K562 (cell line): ENCODE measurements around the gene CUTA. TPM values are rescaled to one million over a fixed set of nuclear protein-coding genes. Genes with fewer than 3 reads are reported as not detected.
A peak's percentile ranks its signal among the peaks of the same experiment; 100 is the strongest.

ENCODE experiments used
- ARID4B ChIP-seq: sonication (generic); formaldehyde crosslinking; IDR thresholded peaks from 2 replicates; pipeline ENCODE4 v1.8.0; 2022; ENCODE audit warnings: mild to moderate bottlenecking, missing genetic modification reagents
- CBX3 ChIP-seq, 2 experiments: IDR thresholded peaks; 1 replicate in 1 of 2; 2 replicates in 1 of 2; pipeline ENCODE4 v1.6.1; 2012; ENCODE audit warnings: inconsistent platforms in 2 of 2, low read length in 2 of 2, borderline replicate concordance in 1 of 2, control low read depth in 1 of 2
- DDX20 ChIP-seq: fragments of 450-650 bp; IDR thresholded peaks from 2 replicates; pipeline ENCODE4 v1.6.1; 2016; ENCODE audit warnings: missing genetic modification characterization, low read depth, mild to moderate bottlenecking, missing compliant biosample characterization, moderate library complexity
- FOXA1 ChIP-seq: fragments of 450-650 bp; IDR thresholded peaks from 2 replicates; pipeline ENCODE4 v1.6.1; 2016; ENCODE audit warnings: mild to moderate bottlenecking, borderline replicate concordance
- GABPA ChIP-seq: fragments of 200-800 bp; sonication (Bioruptor generic); conservative IDR thresholded peaks from 2 replicates; pipeline ENCODE4 v1.6.1; 2016; ENCODE audit warnings: low read depth, missing genetic modification characterization, missing compliant biosample characterization
- ILK ChIP-seq: fragments of 450-650 bp; IDR thresholded peaks from 2 replicates; pipeline ENCODE4 v1.6.1; 2016; ENCODE audit warnings: missing genetic modification characterization, low read depth, mild to moderate bottlenecking, missing compliant biosample characterization, moderate library complexity, borderline replicate concordance
- IRF1 ChIP-seq: sonication (generic); formaldehyde crosslinking; IDR thresholded peaks from 2 replicates; pipeline ENCODE4 v1.8.0; 2022; ENCODE audit warnings: missing genetic modification reagents, mild to moderate bottlenecking, borderline replicate concordance
- MYBL2 ChIP-seq, 2 experiments: fragments of 450-650 bp in 1 of 2; sonication (generic) in 1 of 2; formaldehyde crosslinking in 1 of 2; IDR thresholded peaks; 2 replicates each; pipeline versions ENCODE4 v1.6.1 to v1.8.1; 2017 to 2022; ENCODE audit warnings: borderline replicate concordance in 1 of 2, inconsistent platforms in 1 of 2, low read depth in 1 of 2, mild to moderate bottlenecking in 1 of 2, missing genetic modification reagents in 1 of 2, moderate library complexity in 1 of 2
- PCBP1 ChIP-seq: fragments of 200-400 bp; formaldehyde crosslinking; IDR thresholded peaks from 2 replicates; pipeline ENCODE4 v1.6.1; 2018; ENCODE audit warnings: mild to moderate bottlenecking, low read depth, low read length; ENCODE audit not compliant: poor library complexity, severe bottlenecking
- RFX7 ChIP-seq: fragments of 250-450 bp; sonication (Bioruptor Pico); IDR thresholded peaks from 2 replicates; pipeline ENCODE4 v1.5.1; 2021; ENCODE audit warnings: mild to moderate bottlenecking
- TARDBP ChIP-seq: fragments of 450-650 bp; IDR thresholded peaks from 2 replicates; pipeline ENCODE4 v1.6.1; 2016
- ZBTB33 ChIP-seq: sonication (generic); formaldehyde crosslinking; IDR thresholded peaks from 2 replicates; pipeline ENCODE4 v1.8.1; 2023; ENCODE audit warnings: mild to moderate bottlenecking, missing genetic modification reagents
- ZNF76 ChIP-seq: fragments of 250-450 bp; sonication (Bioruptor Pico); IDR thresholded peaks from 2 replicates; pipeline ENCODE4 v1.4.0; 2020; ENCODE audit warnings: mild to moderate bottlenecking, moderate library complexity, borderline replicate concordance
- polyA plus RNA-seq, 8 experiments: library from polyadenylated mRNA; depleted of rRNA in 4 of 8; stranded (reverse) in 5 of 8; unstranded in 3 of 8; fragments of >200 nt; fragmentation: Nextera tagmentation in 2 of 8; fragmentation: Illumina TruSeq in 1 of 8; extraction: Ambion mirVana in 2 of 8; extraction: Trizol in 1 of 8; gene quantifications; 2 replicates each; pipeline versions ENCODE4 v1.2.1 to v1.2.3, GENCODE V29; 2011 to 2014; ENCODE audit warnings: inconsistent platforms in 1 of 8, missing spikeins in 1 of 8
- total RNA-seq, 7 experiments: library from RNA; depleted of rRNA in 6 of 7; stranded (reverse); fragments of >200 nt in 6 of 7; fragmentation: Illumina TruSeq in 2 of 7; extraction: Trizol in 2 of 7; gene quantifications; 2 replicates each; pipeline versions ENCODE4 v1.2.1 to v1.2.3, GENCODE V29; 2011 to 2021; ENCODE audit warnings: low replicate concordance in 1 of 7
- TF ChIP-seq, protein P1 (sequence below): fragments of 450-650 bp; formaldehyde crosslinking; IDR thresholded peaks from 2 replicates; pipeline ENCODE4 v1.4.0; 2022; ENCODE audit warnings: missing genetic modification characterization
- TF ChIP-seq, protein P2 (sequence below): fragments of 250-450 bp; sonication (Bioruptor Pico); IDR thresholded peaks from 2 replicates; pipeline ENCODE4 v1.8.0; 2021; ENCODE audit warnings: moderate library complexity, mild to moderate bottlenecking, inconsistent platforms

The CUTA gene
- total and polyA plus RNA-seq, 9 of the 15 experiments (the other 6 are each of a cell fraction or from before 2014, with no cell fraction given), result 166 to 682 (median 310) TPM

DNA sequence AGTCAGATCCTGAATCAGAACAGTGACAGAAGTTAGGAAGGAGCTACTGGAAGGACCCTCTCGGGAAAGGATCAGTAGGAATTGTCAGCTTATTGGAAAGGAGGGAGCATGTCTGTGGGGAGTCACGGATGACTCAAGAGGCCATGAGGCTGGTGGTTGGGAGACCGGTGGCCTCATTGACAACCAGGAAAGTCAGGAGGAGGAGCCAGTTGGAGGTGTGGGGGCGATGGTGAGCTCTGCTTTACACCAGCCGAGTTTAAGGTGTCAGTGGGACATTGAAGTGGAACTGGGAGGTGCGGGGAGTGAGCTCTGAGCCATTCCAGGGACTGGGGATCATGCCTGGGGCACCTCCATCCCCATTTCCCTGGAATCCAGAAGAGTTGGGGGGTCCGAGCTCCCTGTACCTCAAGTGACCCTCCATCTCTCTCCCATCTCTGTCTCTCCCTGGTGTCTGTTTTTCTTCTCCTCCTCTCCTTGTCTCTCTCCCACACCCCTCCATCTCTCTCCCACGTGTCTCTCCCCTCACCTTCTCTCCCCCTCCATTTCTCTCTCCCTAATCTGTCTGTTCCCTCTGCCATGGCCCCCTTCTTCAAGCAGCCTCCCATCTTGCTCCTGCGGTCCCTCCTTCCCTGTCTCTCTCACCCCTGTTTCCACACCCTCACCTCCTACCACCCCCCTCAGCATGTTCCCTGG is 22.2 kb upstream of the CUTA start (continued):
- TF ChIP-seq, protein P1, sequence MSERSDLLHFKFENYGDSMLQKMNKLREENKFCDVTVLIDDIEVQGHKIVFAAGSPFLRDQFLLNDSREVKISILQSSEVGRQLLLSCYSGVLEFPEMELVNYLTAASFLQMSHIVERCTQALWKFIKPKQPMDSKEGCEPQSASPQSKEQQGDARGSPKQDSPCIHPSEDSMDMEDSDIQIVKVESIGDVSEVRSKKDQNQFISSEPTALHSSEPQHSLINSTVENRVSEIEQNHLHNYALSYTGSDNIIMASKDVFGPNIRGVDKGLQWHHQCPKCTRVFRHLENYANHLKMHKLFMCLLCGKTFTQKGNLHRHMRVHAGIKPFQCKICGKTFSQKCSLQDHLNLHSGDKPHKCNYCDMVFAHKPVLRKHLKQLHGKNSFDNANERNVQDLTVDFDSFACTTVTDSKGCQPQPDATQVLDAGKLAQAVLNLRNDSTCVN (CRISPR knock-in tag), result peak; percentile 95
- TF ChIP-seq ZNF76 (CRISPR knock-in tag) (no peak), MYBL2 (IDR thresholded peaks at IDR 0.05; ENCODE audit: low read depth) (no peak), MYBL2 (CRISPR knock-in tag; IDR thresholded peaks at IDR 0.05; ENCODE audit: borderline replicate concordance) (no peak), DDX20 (no peak), ZBTB33 (CRISPR knock-in tag) (no peak), ARID4B (CRISPR knock-in tag) (no peak), GABPA (no peak), FOXA1 (no peak), PCBP1 (no peak), TARDBP (no peak), ILK (tag) (no peak), CBX3 (IDR thresholded peaks at IDR 0.05; ENCODE audit: borderline replicate concordance in 1 of 2, low read length in 2 of 2) (no peak), RFX7 (CRISPR knock-in tag) (no peak), IRF1 (CRISPR knock-in tag) (no peak)
- TF ChIP-seq, protein P2, sequence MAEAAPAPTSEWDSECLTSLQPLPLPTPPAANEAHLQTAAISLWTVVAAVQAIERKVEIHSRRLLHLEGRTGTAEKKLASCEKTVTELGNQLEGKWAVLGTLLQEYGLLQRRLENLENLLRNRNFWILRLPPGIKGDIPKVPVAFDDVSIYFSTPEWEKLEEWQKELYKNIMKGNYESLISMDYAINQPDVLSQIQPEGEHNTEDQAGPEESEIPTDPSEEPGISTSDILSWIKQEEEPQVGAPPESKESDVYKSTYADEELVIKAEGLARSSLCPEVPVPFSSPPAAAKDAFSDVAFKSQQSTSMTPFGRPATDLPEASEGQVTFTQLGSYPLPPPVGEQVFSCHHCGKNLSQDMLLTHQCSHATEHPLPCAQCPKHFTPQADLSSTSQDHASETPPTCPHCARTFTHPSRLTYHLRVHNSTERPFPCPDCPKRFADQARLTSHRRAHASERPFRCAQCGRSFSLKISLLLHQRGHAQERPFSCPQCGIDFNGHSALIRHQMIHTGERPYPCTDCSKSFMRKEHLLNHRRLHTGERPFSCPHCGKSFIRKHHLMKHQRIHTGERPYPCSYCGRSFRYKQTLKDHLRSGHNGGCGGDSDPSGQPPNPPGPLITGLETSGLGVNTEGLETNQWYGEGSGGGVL (CRISPR knock-in tag), result no peak
